Inferior parietal cortex (tissue), 1 donor: ENCODE data around the gene GBGT1.

Experiments
- DNase-seq: peaks from one replicate; pipeline ENCODE4 v3.0.0-alpha.2; 2016; ENCODE audit errors: extremely low spot score

GBGT1 gene

GRCh38 chr9:133143639-133144141 is 20.0 kb downstream of the GBGT1 start:
- DNase-seq, result no peak

GRCh38 chr9:133142684-133143622 is 20.8 kb downstream of the GBGT1 start:
- no peak for DNase-seq

- no peak for DNase-seq
Measured at GRCh38 chr9:133141833-133142595, 21.7 kb downstream of the GBGT1 start.

GRCh38 chr9:133140606-133141005 is 23.1 kb downstream of the GBGT1 start:
- no peak for DNase-seq

- no peak for DNase-seq
Measured at GRCh38 chr9:133140174-133140505, 23.6 kb downstream of the GBGT1 start.

- DNase-seq, result no peak
Measured at GRCh38 chr9:133139246-133140173, 24.2 kb downstream of the GBGT1 start.

- DNase-seq, result no peak
Measured at GRCh38 chr9:133137451-133138231, 26.1 kb downstream of the GBGT1 start.

- no peak for DNase-seq
Measured at GRCh38 chr9:133135146-133135745, 28.5 kb downstream of the GBGT1 start.

- DNase-seq, result no peak
Measured at GRCh38 chr9:133134388-133135145, 29.1 kb downstream of the GBGT1 start.

- no peak for DNase-seq
Measured at GRCh38 chr9:133133681-133134387, 29.9 kb downstream of the GBGT1 start.

- no peak for DNase-seq
Measured at GRCh38 chr9:133132174-133132573, 31.5 kb downstream of the GBGT1 start.

- no peak for DNase-seq
Measured at GRCh38 chr9:133131506-133131905, 32.2 kb downstream of the GBGT1 start.

GRCh38 chr9:133130685-133131244 is 32.9 kb downstream of the GBGT1 start:
- DNase-seq, result no peak

- DNase-seq, result no peak
Measured at GRCh38 chr9:133129001-133129795, 34.5 kb downstream of the GBGT1 start.

GRCh38 chr9:133128152-133128551 is 35.6 kb downstream of the GBGT1 start:
- no peak for DNase-seq

GRCh38 chr9:133127340-133127981 is 36.3 kb downstream of the GBGT1 start:
- no peak for DNase-seq

GRCh38 chr9:133126697-133127339 is 36.9 kb downstream of the GBGT1 start:
- no peak for DNase-seq
